ENCODE data around the gene CLN6. TPM values are rescaled to one million over a fixed set of nuclear protein-coding genes. Genes with fewer than 3 reads are reported as not detected.

CLN6 gene
- total and polyA plus RNA-seq, 12 donors: 5.8 to 14.2 (median 9.0) TPM

- TF ChIP-seq, protein P1, sequence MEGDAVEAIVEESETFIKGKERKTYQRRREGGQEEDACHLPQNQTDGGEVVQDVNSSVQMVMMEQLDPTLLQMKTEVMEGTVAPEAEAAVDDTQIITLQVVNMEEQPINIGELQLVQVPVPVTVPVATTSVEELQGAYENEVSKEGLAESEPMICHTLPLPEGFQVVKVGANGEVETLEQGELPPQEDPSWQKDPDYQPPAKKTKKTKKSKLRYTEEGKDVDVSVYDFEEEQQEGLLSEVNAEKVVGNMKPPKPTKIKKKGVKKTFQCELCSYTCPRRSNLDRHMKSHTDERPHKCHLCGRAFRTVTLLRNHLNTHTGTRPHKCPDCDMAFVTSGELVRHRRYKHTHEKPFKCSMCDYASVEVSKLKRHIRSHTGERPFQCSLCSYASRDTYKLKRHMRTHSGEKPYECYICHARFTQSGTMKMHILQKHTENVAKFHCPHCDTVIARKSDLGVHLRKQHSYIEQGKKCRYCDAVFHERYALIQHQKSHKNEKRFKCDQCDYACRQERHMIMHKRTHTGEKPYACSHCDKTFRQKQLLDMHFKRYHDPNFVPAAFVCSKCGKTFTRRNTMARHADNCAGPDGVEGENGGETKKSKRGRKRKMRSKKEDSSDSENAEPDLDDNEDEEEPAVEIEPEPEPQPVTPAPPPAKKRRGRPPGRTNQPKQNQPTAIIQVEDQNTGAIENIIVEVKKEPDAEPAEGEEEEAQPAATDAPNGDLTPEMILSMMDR (IDR thresholded peaks at IDR 0.05): no peak
- intact Hi-C loops (cut with DNase I): no loop called here
- DNase-seq: no peak
- peaks cover 0 to 82% (median 14%) of the 10 kb centered on the region in 9 donors for H3K36me3 ChIP-seq
- H3K9me3 ChIP-seq: no peaks in the 10 kb centered on the region
- no peak for ATAC-seq
- no peak overlapping the region for H3K4me3 ChIP-seq
- 93 to 98% methylated on average over 4 of the region's 4 CpGs for WGBS, 2 donors
- H3K4me1 ChIP-seq: peaks cover 2 to 41% (median 20%) of the 10 kb centered on the region in 9 donors
- H3K27me3 ChIP-seq: no peaks in the 10 kb centered on the region
- no peak overlapping the region for H3K27ac ChIP-seq
Observed at GRCh38 chr15:68192117-68192516, 37.4 kb downstream of the CLN6 start.

DNA sequence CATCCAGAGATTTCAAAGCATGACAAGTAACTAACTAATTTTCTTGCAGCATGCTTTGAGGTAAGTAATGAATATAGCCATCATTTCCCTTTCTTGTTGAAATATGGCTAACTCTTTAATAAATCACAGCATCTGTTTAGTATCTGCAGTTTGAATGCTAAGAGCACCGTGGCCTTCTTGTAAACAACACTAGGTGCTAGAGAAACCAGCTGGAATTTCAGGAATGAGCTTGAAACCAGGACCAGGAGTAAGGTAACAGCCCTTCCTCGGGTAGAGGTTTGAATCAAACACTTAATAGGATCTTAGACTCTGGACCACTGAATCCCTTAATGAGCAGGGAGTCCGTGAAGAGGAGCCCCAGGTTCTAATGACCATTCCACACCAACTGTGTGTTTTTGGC, 38.0 kb downstream of the CLN6 start:
- H3K36me3 ChIP-seq: peaks cover 0 to 84% (median 14%) of the 10 kb centered on the region in 9 donors
- no peaks in the 10 kb centered on the region for H3K9me3 ChIP-seq
- TF ChIP-seq, protein P1 (IDR thresholded peaks at IDR 0.05): no peak
- H3K27me3 ChIP-seq: no peaks in the 10 kb centered on the region
- H3K27ac ChIP-seq: no peak overlapping the region
- intact Hi-C loops (cut with DNase I): no loop called here
- no peak for DNase-seq
- no peak overlapping the region for H3K4me3 ChIP-seq
- WGBS, 2 donors: 59 to 75% methylated on average over 3 of the region's 3 CpGs
- H3K4me1 ChIP-seq: peaks cover 2 to 47% (median 25%) of the 10 kb centered on the region in 9 donors
- no peak for ATAC-seq

GRCh38 chr15:68190048-68190447, 39.5 kb downstream of the CLN6 start:
- Histone ChIP-seq H3K27me3 (no peaks in the 10 kb centered on the region), H3K4me3 (no peak overlapping the region), H3K36me3 (peaks cover 0 to 91% (median 17%) of the 10 kb centered on the region in 9 donors), H3K9me3 (no peaks in the 10 kb centered on the region), H3K27ac (no peak overlapping the region), H3K4me1 (peaks cover 2 to 41% (median 25%) of the 10 kb centered on the region in 9 donors)
- intact Hi-C loops (cut with DNase I): no loop called here
- ATAC-seq (no peak), DNase-seq (no peak)
- WGBS, 2 donors: 95 to 96% methylated on average over 4 of the region's 4 CpGs
- TF ChIP-seq, protein P1 (IDR thresholded peaks at IDR 0.05): no peak

DNA sequence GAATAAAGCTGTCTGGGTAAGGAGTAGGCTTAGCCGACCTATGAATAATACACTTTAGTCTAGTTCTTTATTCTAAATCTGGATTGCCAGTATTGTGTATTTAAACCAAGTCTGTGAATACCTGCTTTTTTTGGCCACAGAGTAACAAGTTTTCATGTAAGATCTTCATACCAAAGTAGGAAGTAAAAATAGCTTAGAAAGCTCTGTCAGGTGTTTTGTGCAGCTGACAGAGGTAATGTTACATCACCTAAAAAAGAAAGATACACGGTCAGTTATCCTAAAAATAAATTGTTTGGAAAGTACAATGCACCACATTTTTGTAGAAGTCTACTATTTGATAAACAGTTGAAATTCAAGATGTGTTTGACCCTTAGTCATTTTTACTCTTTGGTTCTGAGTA, 40.9 kb downstream of the CLN6 start:
- Histone ChIP-seq H3K27me3 (no peaks in the 10 kb centered on the region), H3K4me3 (no peak overlapping the region), H3K27ac (peak overlapping the region in 4 of 10 donors; percentile 57 to 69 (median 60)), H3K36me3 (peaks cover 0 to 98% (median 26%) of the 10 kb centered on the region in 9 donors), H3K4me1 (peaks cover 2 to 41% (median 24%) of the 10 kb centered on the region in 9 donors), H3K9me3 (no peaks in the 10 kb centered on the region)
- no peak for ATAC-seq
- TF ChIP-seq, protein P1 (IDR thresholded peaks at IDR 0.05): no peak
- no peak for DNase-seq
- WGBS, 2 donors: 54 to 66% methylated on average over 2 of the region's 2 CpGs
- intact Hi-C loops (cut with DNase I): no loop called here

Data from heart right ventricle (tissue), 16 donors.